NCI-H1694 (cell line): ENCODE data around the gene PRSS27.
A peak's percentile ranks its signal among the peaks of the same experiment; 100 is the strongest.
"Not testable (repeated sequence)": the region's sequence is repeated elsewhere in the genome, so short reads cannot be mapped to it uniquely, and the experiment has no call there.

Experiments used
- DNase-seq: peaks from one replicate; lab custom pipeline; 2025; lab: John Stamatoyannopoulos, UW

The PRSS27 gene

GRCh38 chr16:2692948-2693651 is 26.9 kb downstream of the PRSS27 start:
- DNase-seq, result no peak

DNA sequence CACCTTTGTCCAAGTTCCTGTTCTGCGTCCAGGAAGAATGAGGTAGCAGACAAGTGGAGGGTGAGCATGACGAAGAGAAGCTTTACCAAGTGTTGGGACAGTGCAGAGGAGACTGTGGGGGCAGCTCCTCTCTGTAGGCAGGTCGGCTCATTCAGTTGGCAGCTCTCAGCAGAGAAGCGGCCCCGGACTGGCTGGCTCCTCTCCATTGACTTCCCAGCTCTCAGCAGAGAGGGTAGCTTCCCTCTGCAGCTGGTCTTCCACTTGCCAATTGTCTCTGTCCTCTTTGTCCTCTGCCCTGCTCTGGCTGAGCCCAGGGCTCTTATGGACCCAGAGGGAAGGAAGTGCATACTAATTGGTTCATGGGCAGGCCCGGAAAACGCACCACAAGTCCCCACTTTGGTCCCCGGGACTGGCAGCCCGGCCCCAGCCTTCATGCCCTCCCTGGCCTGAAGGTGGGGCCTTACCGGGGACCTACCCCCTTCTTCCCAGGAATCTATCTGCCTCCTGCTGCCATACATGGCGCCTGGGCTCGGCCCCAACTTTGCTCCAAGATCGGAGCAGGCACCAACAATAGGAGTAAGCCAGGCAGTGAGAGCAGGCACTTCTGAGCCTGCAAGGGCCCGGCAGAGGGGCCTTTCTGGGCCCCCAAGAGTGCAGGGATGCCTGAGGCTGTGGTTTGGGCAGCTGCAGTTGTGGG is 27.6 kb downstream of the PRSS27 start:
- peak; percentile 33 for DNase-seq

- DNase-seq, result peak; percentile 9
These were observed 28.4 kb downstream of the PRSS27 start for GRCh38 chr16:2691491-2692248.

DNA sequence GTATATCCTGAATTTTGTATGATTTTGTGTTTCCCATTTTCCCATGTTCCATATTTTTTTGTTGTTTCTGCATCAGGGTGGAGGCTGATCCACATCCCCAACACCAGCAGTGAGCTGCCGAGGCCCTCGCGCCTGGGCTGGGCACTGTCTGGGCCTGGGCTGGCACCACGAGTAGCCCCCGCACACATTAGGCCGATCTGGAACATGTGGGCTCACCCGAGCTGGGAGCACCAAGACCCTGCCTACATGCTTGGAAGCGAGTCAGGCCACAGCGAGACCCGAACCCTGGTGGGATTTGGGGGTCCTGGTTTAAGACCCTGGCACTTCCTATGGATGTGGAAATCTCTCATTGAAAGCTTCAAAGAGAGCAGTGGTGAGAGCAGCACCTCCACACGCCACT is 29.2 kb downstream of the PRSS27 start:
- no peak for DNase-seq

DNA sequence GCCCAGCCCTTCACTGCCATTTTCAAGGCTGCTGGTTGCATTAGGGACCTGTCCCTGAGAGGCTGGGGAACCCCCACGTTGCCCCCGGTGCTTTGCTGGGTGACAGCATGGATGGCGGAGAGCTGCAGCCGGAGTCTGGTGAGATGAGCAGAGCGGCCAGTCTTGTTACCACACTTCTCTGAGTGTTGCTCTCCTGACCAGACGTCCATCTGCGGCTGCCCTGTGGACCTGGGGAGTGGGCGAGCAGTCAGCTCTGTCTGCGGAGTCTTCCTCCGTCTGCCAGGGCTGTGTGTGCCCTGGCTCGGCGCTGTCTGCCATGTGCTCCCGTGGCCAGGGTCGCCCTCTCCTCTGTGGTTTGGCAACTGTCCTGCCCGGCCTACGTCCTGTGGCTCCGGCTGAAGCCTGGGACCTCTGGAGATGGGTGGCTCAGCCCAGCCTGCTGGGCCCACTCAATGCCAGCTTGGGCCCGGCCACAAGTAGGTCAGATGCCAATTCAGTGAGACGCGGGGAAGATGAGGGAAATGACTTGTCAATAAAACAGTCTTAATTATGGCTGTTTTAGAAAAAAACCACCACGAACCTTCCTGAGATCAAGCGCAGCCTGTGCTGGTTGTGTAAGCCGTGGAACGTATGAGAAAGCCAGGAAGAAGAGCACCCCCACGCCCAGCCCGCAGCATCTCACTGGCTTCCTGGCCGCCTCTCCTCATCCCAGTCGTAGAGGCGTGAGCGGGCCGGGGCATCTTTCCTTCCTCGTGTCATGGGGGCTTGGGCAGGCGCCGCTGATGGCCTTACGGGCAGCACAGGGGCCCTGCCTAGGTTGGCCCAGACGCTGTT is 29.8 kb downstream of the PRSS27 start:
- DNase-seq, result no peak

DNA sequence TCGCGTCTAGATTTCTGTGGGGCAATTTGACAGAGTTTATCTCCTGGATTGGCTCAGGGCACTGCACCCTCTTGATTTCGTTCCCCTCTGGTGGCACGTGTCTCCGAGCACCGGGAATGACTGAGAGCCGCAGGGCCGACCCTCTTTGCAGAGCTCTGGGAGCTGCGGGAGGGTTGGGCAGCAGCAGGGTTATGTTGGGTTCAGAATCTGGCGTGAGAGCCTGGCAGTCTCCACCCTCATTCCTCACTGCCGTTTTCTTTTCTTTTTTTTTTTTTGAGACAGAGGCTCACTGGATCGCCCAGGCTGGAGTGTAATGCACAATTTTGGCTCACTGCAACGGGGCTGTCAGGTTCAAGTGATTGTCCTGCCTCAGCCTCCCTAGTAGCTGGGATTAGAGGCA is 30.6 kb downstream of the PRSS27 start:
- DNase-seq, result not testable (repeated sequence)

- DNase-seq, result no peak
These were observed 32.3 kb downstream of the PRSS27 start for GRCh38 chr16:2687531-2688308.

- no peak for DNase-seq
These were observed 33.0 kb downstream of the PRSS27 start for GRCh38 chr16:2686912-2687507.

DNA sequence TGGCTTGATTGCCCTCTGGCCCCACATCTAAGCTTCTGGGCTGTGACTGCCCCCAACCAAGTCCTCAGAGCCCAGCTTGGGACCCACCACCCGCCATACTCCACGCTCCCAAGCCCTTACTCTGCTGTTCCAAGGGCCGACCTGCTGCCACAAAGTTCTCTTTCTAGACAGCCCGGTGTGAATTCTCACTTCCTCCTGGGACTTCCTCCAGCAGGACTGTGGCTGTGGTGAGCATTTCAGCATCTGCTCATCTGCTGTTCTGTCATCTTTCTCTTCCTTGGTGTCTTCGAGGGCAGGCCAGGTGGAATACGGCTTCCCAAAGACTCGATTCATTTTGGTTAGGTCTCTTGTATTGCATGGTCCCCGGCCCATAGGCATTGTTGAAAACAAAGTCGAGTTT is 33.9 kb downstream of the PRSS27 start:
- DNase-seq, result not testable (repeated sequence)

- DNase-seq, result not testable (repeated sequence)
These were observed 37.0 kb downstream of the PRSS27 start for GRCh38 chr16:2683041-2683440.

DNA sequence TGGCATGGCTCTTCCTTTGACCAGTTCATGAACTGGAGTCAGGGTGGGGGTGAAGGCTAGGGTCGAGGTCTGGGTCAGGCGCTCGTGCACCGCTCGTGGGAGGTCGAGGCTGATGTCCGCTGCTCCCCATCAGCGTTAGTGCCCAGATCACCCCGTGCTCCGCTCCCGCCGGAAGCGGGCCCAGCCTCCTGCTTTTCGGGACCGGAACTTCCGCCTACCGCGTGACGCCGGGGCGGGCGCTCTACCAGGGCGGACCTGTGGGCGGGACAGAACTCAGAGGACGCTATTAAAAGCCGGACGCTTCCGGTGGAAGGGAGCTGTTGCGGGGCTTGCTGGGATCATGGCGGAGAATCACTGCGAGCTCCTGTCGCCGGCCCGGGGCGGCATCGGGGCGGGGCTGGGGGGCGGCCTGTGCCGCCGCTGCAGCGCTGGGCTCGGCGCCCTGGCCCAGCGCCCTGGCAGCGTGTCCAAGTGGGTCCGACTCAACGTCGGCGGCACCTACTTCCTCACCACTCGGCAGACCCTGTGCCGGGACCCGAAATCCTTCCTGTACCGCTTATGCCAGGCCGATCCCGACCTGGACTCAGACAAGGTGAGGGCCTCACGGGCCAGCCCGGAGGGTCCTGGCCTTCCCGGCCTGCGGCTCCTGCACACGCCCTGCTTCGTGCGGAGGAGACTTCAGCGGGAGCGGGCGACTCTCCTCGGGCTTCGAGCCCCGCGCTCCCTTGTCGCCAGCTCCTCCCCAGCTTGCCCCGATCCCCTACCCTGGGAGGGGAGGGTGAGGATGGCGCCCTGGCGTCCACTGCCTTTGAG is 37.6 kb downstream of the PRSS27 start, which contains the start of gene KCTD5:
TSS of gene KCTD5 (plus strand) at position 315 of the 813 bp plus-strand sequence. CDS start at position 341, 26 bp downstream.
- peak; percentile 82 for DNase-seq

DNA sequence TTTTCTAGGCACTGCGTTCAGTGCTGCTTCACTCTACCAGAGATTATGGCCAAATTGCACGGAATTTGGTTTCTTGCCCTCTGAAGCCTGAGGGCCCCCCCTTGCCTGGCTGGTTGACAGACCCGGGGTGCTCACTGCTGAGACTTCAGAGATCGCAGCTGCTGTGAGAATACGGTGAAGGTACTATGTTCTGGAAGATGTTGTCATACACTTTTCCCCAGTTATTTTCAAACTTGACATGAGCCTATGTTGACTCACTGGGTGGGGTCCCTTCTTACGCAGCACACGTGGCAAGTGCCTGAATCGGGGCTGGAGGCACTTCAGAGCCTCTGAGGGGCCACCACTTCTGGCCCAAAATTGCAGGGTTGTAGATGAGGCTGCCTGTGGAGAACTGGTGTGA is 39.7 kb downstream of the PRSS27 start:
- DNase-seq, result not testable (repeated sequence)

DNA sequence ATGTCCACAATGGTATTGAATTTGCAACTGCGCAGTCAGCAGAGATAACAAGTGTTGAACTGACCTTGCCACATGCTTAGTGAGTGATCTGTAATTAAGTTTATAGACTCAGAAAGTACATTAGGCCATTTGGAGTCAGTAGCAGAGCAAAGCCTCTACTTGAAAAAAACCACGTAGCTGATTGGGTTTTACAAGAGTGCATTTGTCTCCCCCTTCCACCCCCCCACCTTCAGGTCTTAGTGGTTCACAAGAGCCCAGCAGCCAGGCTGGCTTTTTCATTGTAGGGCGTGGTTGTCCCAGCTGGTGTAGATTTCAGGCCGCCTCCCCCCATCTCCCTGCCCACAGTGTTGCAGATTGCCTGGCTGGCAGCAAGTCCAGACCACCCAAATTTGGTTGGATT is 40.1 kb downstream of the PRSS27 start:
- not testable (repeated sequence) for DNase-seq

- not testable (repeated sequence) for DNase-seq
These were observed 41.6 kb downstream of the PRSS27 start for GRCh38 chr16:2678206-2678965.

- not testable (repeated sequence) for DNase-seq
These were observed 43.1 kb downstream of the PRSS27 start for GRCh38 chr16:2676937-2677336.

DNA sequence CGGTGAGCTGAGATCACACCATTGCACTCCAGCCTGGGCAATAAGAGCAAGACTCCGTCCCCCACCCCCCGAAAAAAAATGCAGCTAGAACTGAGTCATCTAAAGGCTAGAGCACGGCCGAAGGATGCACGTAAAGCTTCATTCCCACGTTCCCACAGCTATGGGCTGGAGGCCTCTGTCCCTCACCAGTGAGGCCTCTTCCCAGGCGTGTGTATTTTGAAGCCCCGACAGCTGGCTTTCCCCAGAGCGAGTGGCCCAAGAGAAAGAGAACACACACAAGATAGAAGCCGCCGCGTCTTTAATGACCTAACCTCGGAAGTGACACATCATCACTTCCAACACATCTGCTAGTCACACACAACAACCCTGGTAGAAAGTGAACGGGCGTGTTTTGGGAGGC is 44.3 kb downstream of the PRSS27 start:
- no peak for DNase-seq

GRCh38 chr16:2675021-2675420 is 45.0 kb downstream of the PRSS27 start:
- DNase-seq, result no peak

GRCh38 chr16:2673066-2673999 is 46.7 kb downstream of the PRSS27 start:
- DNase-seq, result peak; percentile 70
